Measurements from ENCODE around the gene CPB2.

The CPB2 gene

GRCh38 chr13:46124967-46125933 is 20.4 kb upstream of the CPB2 start:
- DNase-seq (ENCODE audit: low read depth), result no peak
- in situ Hi-C loops (cut with HindIII; ENCODE audit: low sequenced_read_pairs), result no loop called here
- no peak for TF ChIP-seq CTCF (IDR thresholded peaks at IDR 0.05; ENCODE audit: low read depth, low read length, missing control alignments)
- H3K4me3 ChIP-seq (ENCODE audit: low read depth, low read length), result no peak overlapping the region

GRCh38 chr13:46124531-46124966 is 19.7 kb upstream of the CPB2 start:
- in situ Hi-C loops (cut with HindIII; ENCODE audit: low sequenced_read_pairs), result no loop called here
- DNase-seq (ENCODE audit: low read depth), result no peak
- H3K4me3 ChIP-seq (ENCODE audit: low read depth, low read length), result no peak overlapping the region
- TF ChIP-seq CTCF (IDR thresholded peaks at IDR 0.05; ENCODE audit: low read depth, low read length, missing control alignments), result no peak

GRCh38 chr13:46122304-46122703 is 17.5 kb upstream of the CPB2 start:
- H3K4me3 ChIP-seq (ENCODE audit: low read depth, low read length), result no peak overlapping the region
- no peak for DNase-seq (ENCODE audit: low read depth)
- in situ Hi-C loops (cut with HindIII; ENCODE audit: low sequenced_read_pairs), result no loop called here
- TF ChIP-seq CTCF (IDR thresholded peaks at IDR 0.05; ENCODE audit: low read depth, low read length, missing control alignments), result no peak

GRCh38 chr13:46121597-46122163 is 16.8 kb upstream of the CPB2 start:
- in situ Hi-C loops (cut with HindIII; ENCODE audit: low sequenced_read_pairs), result no loop called here
- no peak for TF ChIP-seq CTCF (IDR thresholded peaks at IDR 0.05; ENCODE audit: low read depth, low read length, missing control alignments)
- no peak for DNase-seq (ENCODE audit: low read depth)
- no peak overlapping the region for H3K4me3 ChIP-seq (ENCODE audit: low read depth, low read length)

- in situ Hi-C loops (cut with HindIII; ENCODE audit: low sequenced_read_pairs), result no loop called here
- no peak overlapping the region for H3K4me3 ChIP-seq (ENCODE audit: low read depth, low read length)
- TF ChIP-seq CTCF (IDR thresholded peaks at IDR 0.05; ENCODE audit: low read depth, low read length, missing control alignments), result no peak
- no peak for DNase-seq (ENCODE audit: low read depth)
Measured at GRCh38 chr13:46121033-46121432, 16.2 kb upstream of the CPB2 start.

GRCh38 chr13:46119883-46120614 is 15.2 kb upstream of the CPB2 start:
- no peak for TF ChIP-seq CTCF (IDR thresholded peaks at IDR 0.05; ENCODE audit: low read depth, low read length, missing control alignments)
- in situ Hi-C loops (cut with HindIII; ENCODE audit: low sequenced_read_pairs), result no loop called here
- DNase-seq (ENCODE audit: low read depth), result peak; percentile 45
- no peak overlapping the region for H3K4me3 ChIP-seq (ENCODE audit: low read depth, low read length)

Data from astrocyte of the cerebellum (primary cell).